GOT3 (cell line): ENCODE data around the gene MAFB.

ENCODE experiments used
- DNase-seq: peaks from one replicate; lab custom pipeline; 2025; ENCODE audit warnings: mixed read lengths; lab: John Stamatoyannopoulos, UW

MAFB gene

GRCh38 chr20:40657526-40657925 lies 31.5 kb downstream of the MAFB start:
- DNase-seq, result no peak

GRCh38 chr20:40655451-40655850 lies 33.6 kb downstream of the MAFB start:
- DNase-seq, result no peak

- no peak for DNase-seq
Observed at GRCh38 chr20:40654876-40655275, 34.2 kb downstream of the MAFB start.

- no peak for DNase-seq
Observed at GRCh38 chr20:40652441-40652987, 36.5 kb downstream of the MAFB start.

- DNase-seq, result no peak
Observed at GRCh38 chr20:40651151-40651550, 37.9 kb downstream of the MAFB start.

GRCh38 chr20:40650707-40651106 lies 38.3 kb downstream of the MAFB start:
- DNase-seq, result no peak

GRCh38 chr20:40648210-40649072 lies 40.6 kb downstream of the MAFB start:
- DNase-seq, result no peak

- DNase-seq, result no peak
Observed at GRCh38 chr20:40646813-40647212, 42.2 kb downstream of the MAFB start.

GRCh38 chr20:40646361-40646760 lies 42.7 kb downstream of the MAFB start:
- no peak for DNase-seq

- no peak for DNase-seq
Observed at GRCh38 chr20:40644863-40645262, 44.2 kb downstream of the MAFB start.

- DNase-seq, result no peak
Observed at GRCh38 chr20:40643891-40644290, 45.1 kb downstream of the MAFB start.

- no peak for DNase-seq
Observed at GRCh38 chr20:40641809-40642208, 47.2 kb downstream of the MAFB start.

GRCh38 chr20:40641202-40641601 lies 47.8 kb downstream of the MAFB start:
- DNase-seq, result no peak

- no peak for DNase-seq
Observed at GRCh38 chr20:40640667-40641066, 48.4 kb downstream of the MAFB start.

- DNase-seq, result no peak
Observed at GRCh38 chr20:40639676-40640355, 49.2 kb downstream of the MAFB start.

GRCh38 chr20:40639132-40639531 lies 49.9 kb downstream of the MAFB start:
- no peak for DNase-seq

- no peak for DNase-seq
Observed at GRCh38 chr20:40638414-40638813, 50.6 kb downstream of the MAFB start.

- no peak for DNase-seq
Observed at GRCh38 chr20:40637176-40637575, 51.9 kb downstream of the MAFB start.

- DNase-seq, result no peak
Observed at GRCh38 chr20:40636486-40636885, 52.5 kb downstream of the MAFB start.

GRCh38 chr20:40635971-40636370 lies 53.1 kb downstream of the MAFB start:
- DNase-seq, result no peak
